Activated CD8-positive, alpha-beta memory T cell treated with anti-CD3 and anti-CD28 coated beads for 4 hours (primary cell): Measurements from ENCODE around the gene TSC22D2.

ENCODE experiments used
- DNase-seq, 2 donors: peaks; one replicate each; pipeline ENCODE4 v3.0.0-alpha.2; 2020; ENCODE audit warnings: low read depth in 2 of 2

Gene TSC22D2

GRCh38 chr3:150385296-150386242, 22.5 kb upstream of the TSC22D2 start:
- DNase-seq: no peak

GRCh38 chr3:150388498-150389418, 19.3 kb upstream of the TSC22D2 start:
- no peak for DNase-seq

- no peak for DNase-seq
Measured at GRCh38 chr3:150390087-150390486, 18.0 kb upstream of the TSC22D2 start.

GRCh38 chr3:150391161-150391560, 16.9 kb upstream of the TSC22D2 start:
- no peak for DNase-seq

- DNase-seq: no peak
Measured at GRCh38 chr3:150393745-150394144, 14.4 kb upstream of the TSC22D2 start.

GRCh38 chr3:150394606-150395005, 13.5 kb upstream of the TSC22D2 start:
- DNase-seq: no peak

GRCh38 chr3:150396491-150396890, 11.6 kb upstream of the TSC22D2 start:
- no peak for DNase-seq

GRCh38 chr3:150396956-150397550, 11.0 kb upstream of the TSC22D2 start:
- no peak for DNase-seq

- DNase-seq: no peak
Measured at GRCh38 chr3:150399060-150399459, 9.0 kb upstream of the TSC22D2 start.

- no peak for DNase-seq
Measured at GRCh38 chr3:150401285-150401684, 6.8 kb upstream of the TSC22D2 start.

GRCh38 chr3:150402217-150402616, 5.9 kb upstream of the TSC22D2 start:
- DNase-seq: no peak

- no peak for DNase-seq
Measured at GRCh38 chr3:150404023-150404422, 4.1 kb upstream of the TSC22D2 start.

GRCh38 chr3:150407051-150407807, 869 bp upstream of the TSC22D2 start:
- DNase-seq: no peak

- DNase-seq: no peak
Measured at GRCh38 chr3:150407808-150408220, 284 bp upstream of the TSC22D2 start.

- DNase-seq: no peak
Measured at GRCh38 chr3:150409125-150409511, 1.0 kb downstream of the TSC22D2 start.

GRCh38 chr3:150409512-150410310, 1.6 kb downstream of the TSC22D2 start:
- peak; percentile 48 to 55 for DNase-seq

- DNase-seq: no peak
Measured at GRCh38 chr3:150410311-150411105, 2.4 kb downstream of the TSC22D2 start.

GRCh38 chr3:150411106-150411460, 3.0 kb downstream of the TSC22D2 start:
- no peak for DNase-seq

GRCh38 chr3:150411546-150411945, 3.4 kb downstream of the TSC22D2 start:
- DNase-seq: no peak

GRCh38 chr3:150411976-150412375, 3.9 kb downstream of the TSC22D2 start:
- no peak for DNase-seq
